Omental fat pad (tissue), 4 donors: ENCODE data around the gene CFAP107. TPM values are rescaled to one million over a fixed set of nuclear protein-coding genes. Genes with fewer than 3 reads are reported as not detected.
"Not testable (repeated sequence)": the region's sequence is repeated elsewhere in the genome, so short reads cannot be mapped to it uniquely, and the experiment has no call there.

Source experiments
- ATAC-seq: fragments of 150-250 bp; one replicate; pipeline ENCODE4 v1.9.1; 2016; ENCODE audit warnings: mild to moderate bottlenecking, moderate library complexity; ENCODE audit not compliant: low FRiP score
- DNase-seq: peaks from one replicate; pipeline ENCODE4 v3.0.0-alpha.2; 2019; ENCODE audit warnings: low spot score
- total RNA-seq, 4 donors: library from RNA; depleted of rRNA; stranded (reverse); fragments of >200 nt; gene quantifications; one replicate each; pipeline ENCODE4 v1.1.0, GENCODE V29; 2016
- TF ChIP-seq, protein P1 (sequence below), 3 donors: fragments of 450-650 bp; IDR thresholded peaks; one replicate each; pipeline ENCODE4 v1.5.1; 2016 to 2017; ENCODE audit warnings: antibody characterized with exemption in 3 of 3, mild to moderate bottlenecking in 3 of 3, moderate library complexity in 2 of 3

The CFAP107 gene
- total RNA-seq, 4 donors from 2014 or later = not detected

DNA sequence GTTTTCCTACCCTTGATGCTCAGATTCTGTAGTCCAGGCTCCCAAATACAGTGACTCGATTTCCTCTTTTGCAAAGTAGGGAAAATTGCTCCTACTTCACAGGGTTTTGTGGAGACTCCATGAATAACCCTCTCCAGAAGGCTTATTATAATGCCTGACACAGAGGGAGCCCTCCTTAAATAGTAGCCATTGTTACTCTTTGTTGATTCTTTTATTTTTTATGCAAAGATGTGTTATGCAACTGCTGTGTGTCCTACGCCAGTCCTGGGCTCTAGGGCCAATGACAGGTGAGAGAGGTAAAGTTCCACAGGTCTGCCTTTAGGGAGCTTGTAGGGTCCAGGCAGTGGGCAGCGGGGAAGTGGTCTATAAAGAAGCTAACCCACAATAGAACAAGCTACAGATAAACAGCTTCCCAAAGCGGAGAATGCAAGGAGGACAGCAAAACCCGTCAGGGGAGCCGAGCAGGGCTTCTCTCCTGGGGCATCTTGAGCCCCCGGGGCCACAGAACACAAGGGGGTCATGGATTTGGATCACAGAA, 28.6 kb upstream of the CFAP107 start:
- ATAC-seq (no peak), DNase-seq (no peak)
- TF ChIP-seq, protein P1, sequence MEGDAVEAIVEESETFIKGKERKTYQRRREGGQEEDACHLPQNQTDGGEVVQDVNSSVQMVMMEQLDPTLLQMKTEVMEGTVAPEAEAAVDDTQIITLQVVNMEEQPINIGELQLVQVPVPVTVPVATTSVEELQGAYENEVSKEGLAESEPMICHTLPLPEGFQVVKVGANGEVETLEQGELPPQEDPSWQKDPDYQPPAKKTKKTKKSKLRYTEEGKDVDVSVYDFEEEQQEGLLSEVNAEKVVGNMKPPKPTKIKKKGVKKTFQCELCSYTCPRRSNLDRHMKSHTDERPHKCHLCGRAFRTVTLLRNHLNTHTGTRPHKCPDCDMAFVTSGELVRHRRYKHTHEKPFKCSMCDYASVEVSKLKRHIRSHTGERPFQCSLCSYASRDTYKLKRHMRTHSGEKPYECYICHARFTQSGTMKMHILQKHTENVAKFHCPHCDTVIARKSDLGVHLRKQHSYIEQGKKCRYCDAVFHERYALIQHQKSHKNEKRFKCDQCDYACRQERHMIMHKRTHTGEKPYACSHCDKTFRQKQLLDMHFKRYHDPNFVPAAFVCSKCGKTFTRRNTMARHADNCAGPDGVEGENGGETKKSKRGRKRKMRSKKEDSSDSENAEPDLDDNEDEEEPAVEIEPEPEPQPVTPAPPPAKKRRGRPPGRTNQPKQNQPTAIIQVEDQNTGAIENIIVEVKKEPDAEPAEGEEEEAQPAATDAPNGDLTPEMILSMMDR (IDR thresholded peaks at IDR 0.05) = no peak

DNA sequence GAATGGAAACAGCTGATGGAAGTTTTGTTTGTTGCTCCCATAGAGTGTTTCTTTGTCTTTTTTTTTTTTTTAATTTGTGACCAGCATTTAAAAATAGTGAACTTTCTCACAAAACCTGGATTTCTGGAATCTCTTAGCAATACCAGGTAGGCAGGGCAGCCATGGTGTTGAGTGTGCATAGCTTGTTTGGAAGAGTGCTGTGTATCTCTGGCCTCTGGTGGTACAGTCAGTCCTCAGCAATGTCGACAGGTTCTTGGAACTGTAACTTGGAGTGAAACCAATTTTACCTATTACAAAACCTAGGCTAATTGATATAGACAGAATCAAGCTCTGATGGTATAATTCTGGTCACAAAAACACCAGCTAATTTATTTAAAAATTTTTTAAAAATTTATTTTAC, 23.4 kb upstream of the CFAP107 start:
- DNase-seq = no peak
- ATAC-seq = peak; percentile 81

DNA sequence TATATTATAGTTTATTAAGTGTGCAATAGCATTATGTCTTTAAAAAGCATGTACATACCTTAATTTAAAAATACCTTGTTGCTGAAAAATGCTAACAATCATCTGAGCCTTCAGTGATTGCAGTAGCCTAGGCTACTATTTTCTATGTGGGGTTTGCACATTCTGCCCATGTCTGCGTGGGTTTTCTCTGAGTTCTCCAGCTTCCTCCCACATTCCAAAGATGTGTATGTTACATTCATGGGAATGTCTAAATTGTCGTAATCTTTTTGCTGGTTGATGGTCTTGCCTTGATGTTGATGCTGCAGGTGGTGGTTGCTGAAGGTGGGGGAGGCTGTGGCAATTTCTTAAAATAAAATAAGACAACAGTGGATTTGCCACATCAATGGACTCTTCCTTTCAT, 17.6 kb upstream of the CFAP107 start:
- TF ChIP-seq, protein P1 (IDR thresholded peaks at IDR 0.05) = no peak
- no peak for ATAC-seq
- DNase-seq = no peak

More for the DNA sequence above, 23.4 kb upstream of the CFAP107 start:
- TF ChIP-seq, protein P1 (IDR thresholded peaks at IDR 0.05) = no peak

DNA sequence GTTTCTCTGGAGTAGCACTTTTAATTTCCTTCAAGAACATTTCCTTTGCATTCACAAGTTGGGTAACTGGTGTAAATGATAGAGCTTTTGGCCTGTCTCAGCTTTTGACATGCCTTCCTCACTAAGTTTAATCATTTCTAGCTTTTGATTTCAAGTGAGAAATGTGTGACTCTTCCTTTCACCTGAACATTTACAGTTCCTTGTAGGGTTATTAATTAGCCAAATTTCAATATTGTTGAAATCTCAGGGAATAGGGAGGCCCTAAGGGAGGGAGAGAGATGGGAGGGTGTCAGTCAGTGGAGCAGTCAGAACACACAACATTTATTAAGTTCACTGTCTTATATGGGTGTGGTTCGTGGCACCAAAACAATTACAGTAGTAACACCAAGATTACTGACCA, 15.8 kb upstream of the CFAP107 start:
- DNase-seq (no peak), ATAC-seq (no peak)
- TF ChIP-seq, protein P1 (IDR thresholded peaks at IDR 0.05) = no peak

DNA sequence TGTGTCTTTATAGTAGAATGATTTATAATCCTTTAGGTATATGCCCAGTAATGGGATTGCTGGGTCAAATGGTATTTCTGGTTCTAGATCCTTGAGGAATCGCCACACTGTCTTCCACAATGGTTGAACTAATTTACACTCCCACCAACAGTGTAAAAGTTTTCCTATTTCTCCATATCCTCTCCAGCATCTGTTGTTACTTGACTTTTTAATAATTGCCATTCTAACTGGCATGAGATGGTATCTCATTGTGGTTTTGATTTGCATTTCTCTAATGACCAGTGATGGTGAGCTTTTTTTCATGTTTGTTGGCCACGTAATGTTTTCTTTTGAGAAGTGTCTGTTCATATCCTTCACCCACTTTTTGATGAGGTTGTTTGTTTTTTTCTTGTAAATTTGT, 14.9 kb upstream of the CFAP107 start:
- not testable (repeated sequence) for DNase-seq, ATAC-seq

DNA sequence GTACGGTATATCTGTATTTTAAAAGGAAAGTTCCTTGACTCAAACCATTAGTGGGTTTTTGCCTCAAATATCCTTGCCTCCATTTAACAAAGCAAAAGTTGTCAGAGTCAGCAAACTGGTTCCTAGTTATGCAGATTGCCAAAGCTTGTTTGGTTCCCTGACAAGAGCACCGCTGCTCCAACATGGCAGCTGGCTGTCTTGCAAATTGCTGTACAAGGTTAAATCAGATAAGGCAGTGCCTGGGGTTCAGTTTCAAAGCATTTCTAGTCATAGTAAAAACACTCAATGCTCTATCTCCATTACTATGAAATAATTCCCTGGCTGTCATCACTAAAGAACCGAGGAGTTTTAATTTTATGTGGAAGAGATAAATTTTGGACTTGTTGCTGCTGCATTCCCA, 11.3 kb upstream of the CFAP107 start:
- ATAC-seq = no peak
- no peak for DNase-seq
- TF ChIP-seq, protein P1 (IDR thresholded peaks at IDR 0.05) = no peak

DNA sequence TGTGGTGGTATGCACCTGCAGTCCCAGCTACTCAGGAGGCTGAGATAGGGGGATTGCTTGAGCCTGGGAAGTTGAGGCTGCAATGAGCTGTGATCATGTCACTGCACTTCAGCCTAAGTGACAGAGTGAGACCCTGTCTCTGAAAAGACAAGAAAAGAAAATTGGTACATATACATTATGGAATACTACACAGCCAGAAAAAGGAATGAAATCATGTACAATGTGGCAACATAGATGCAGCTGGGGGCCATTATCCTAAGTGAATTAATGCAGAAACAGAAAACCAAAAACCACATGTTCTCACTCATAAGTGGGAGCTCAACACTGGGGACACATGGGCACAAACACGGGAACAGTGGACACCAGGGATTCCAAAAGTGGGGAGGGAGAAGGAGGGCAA, 7.1 kb upstream of the CFAP107 start:
- no peak for ATAC-seq
- no peak for DNase-seq
- TF ChIP-seq, protein P1 (IDR thresholded peaks at IDR 0.05) = no peak

DNA sequence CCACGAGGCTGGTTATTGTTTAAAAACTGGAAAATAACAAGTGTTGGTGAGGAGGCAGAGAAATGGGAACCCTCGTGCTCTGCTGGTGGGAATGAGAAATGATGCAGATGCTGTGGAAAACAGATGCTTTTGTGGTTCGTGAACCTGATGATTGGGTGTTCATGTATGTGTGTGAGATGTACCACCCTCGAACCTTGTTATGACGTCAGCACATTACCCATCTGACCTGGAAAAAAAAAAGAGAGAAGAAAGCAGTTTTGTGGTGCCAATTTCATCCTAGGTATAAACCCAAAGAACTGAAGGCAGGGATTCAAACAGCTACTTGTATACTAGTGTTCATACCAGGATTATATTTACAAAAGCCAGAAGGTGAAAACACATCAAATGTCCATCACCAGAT, 6.4 kb upstream of the CFAP107 start:
- no peak for ATAC-seq
- DNase-seq = no peak
- TF ChIP-seq, protein P1 (IDR thresholded peaks at IDR 0.05) = no peak
